Measurements from ENCODE around the gene CMC2.

DNA sequence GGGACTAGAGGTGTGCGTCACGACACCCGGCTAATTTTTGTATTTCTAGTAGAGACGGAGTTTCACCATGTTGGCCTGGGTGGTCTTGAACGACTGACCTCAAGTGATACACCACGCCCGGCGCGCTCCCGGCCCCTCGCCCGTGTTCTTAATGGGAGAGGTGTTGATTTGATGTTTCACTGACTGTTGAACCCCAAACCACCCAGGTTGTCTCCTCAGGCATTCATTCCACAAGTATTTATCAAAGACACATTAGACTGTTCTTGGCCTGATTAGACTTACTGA lies 1.8 kb upstream of the CMC2 start:
- TF ChIP-seq, protein P1, sequence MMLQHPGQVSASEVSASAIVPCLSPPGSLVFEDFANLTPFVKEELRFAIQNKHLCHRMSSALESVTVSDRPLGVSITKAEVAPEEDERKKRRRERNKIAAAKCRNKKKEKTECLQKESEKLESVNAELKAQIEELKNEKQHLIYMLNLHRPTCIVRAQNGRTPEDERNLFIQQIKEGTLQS (IDR thresholded peaks at IDR 0.05; ENCODE audit: insufficient read depth, low read depth, low read length): no peak
- TF ChIP-seq MAX (IDR thresholded peaks at IDR 0.05) (no peak), POLR2AphosphoS5 (IDR thresholded peaks at IDR 0.05; ENCODE audit: low read depth, low read length) (no peak), POLR2A (IDR thresholded peaks at IDR 0.05; ENCODE audit: control extremely low read depth in 1 of 2, low read depth in 2 of 2, low read length in 2 of 2) (no peak), RFX5 (IDR thresholded peaks at IDR 0.05; ENCODE audit: borderline replicate concordance, low read depth, low read length) (no peak), EP300 (IDR thresholded peaks at IDR 0.05; ENCODE audit: borderline replicate concordance in 1 of 2, low read depth in 2 of 2, low read length in 2 of 2) (no peak), SP1 (IDR thresholded peaks at IDR 0.05; ENCODE audit: low read depth, low read length) (no peak), TEAD4 (IDR thresholded peaks at IDR 0.05; ENCODE audit: low read depth, low read length) (no peak), HDAC2 (IDR thresholded peaks at IDR 0.05; ENCODE audit: borderline replicate concordance in 1 of 2, low read depth in 2 of 2, low read length in 2 of 2) (no peak), CHD2 (IDR thresholded peaks at IDR 0.05; ENCODE audit: low read length) (no peak), SIN3A (conservative IDR thresholded peaks at IDR 0.05 in 1 of 2, IDR thresholded peaks at IDR 0.05 in 1 of 2; ENCODE audit: low read depth in 1 of 2, low read length in 2 of 2) (no peak)
- TF ChIP-seq, protein P2, sequence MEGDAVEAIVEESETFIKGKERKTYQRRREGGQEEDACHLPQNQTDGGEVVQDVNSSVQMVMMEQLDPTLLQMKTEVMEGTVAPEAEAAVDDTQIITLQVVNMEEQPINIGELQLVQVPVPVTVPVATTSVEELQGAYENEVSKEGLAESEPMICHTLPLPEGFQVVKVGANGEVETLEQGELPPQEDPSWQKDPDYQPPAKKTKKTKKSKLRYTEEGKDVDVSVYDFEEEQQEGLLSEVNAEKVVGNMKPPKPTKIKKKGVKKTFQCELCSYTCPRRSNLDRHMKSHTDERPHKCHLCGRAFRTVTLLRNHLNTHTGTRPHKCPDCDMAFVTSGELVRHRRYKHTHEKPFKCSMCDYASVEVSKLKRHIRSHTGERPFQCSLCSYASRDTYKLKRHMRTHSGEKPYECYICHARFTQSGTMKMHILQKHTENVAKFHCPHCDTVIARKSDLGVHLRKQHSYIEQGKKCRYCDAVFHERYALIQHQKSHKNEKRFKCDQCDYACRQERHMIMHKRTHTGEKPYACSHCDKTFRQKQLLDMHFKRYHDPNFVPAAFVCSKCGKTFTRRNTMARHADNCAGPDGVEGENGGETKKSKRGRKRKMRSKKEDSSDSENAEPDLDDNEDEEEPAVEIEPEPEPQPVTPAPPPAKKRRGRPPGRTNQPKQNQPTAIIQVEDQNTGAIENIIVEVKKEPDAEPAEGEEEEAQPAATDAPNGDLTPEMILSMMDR (IDR thresholded peaks at IDR 0.05; ENCODE audit: control extremely low read depth in 1 of 3, insufficient read depth in 1 of 3, low read depth in 1 of 3, low read length in 3 of 3): no peak
- TF ChIP-seq, protein P3, sequence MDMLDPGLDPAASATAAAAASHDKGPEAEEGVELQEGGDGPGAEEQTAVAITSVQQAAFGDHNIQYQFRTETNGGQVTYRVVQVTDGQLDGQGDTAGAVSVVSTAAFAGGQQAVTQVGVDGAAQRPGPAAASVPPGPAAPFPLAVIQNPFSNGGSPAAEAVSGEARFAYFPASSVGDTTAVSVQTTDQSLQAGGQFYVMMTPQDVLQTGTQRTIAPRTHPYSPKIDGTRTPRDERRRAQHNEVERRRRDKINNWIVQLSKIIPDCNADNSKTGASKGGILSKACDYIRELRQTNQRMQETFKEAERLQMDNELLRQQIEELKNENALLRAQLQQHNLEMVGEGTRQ (IDR thresholded peaks at IDR 0.05; ENCODE audit: low read length): no peak
